Body of pancreas (tissue), 4 donors: Measurements from ENCODE around the gene SWI5.

Experiments
- POLR2A ChIP-seq, 3 donors: fragments of 450-650 bp; IDR thresholded peaks; one replicate each; pipeline ENCODE4 v1.6.1; 2016; ENCODE audit warnings: antibody characterized with exemption in 3 of 3, mild to moderate bottlenecking in 2 of 3
- TF ChIP-seq, protein P1 (sequence below), 7 experiments: fragments of 450-650 bp in 4 of 7; fragments of 200-600 bp in 3 of 7; sonication (generic) in 3 of 7; IDR thresholded peaks; one replicate each; pipeline ENCODE4 v1.5.1; 2016 to 2019; ENCODE audit warnings: antibody characterized with exemption in 7 of 7

GRCh38 chr9:128304136-128304970 is 28.3 kb downstream of the SWI5 start:
- TF ChIP-seq, protein P1, sequence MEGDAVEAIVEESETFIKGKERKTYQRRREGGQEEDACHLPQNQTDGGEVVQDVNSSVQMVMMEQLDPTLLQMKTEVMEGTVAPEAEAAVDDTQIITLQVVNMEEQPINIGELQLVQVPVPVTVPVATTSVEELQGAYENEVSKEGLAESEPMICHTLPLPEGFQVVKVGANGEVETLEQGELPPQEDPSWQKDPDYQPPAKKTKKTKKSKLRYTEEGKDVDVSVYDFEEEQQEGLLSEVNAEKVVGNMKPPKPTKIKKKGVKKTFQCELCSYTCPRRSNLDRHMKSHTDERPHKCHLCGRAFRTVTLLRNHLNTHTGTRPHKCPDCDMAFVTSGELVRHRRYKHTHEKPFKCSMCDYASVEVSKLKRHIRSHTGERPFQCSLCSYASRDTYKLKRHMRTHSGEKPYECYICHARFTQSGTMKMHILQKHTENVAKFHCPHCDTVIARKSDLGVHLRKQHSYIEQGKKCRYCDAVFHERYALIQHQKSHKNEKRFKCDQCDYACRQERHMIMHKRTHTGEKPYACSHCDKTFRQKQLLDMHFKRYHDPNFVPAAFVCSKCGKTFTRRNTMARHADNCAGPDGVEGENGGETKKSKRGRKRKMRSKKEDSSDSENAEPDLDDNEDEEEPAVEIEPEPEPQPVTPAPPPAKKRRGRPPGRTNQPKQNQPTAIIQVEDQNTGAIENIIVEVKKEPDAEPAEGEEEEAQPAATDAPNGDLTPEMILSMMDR (IDR thresholded peaks at IDR 0.05): no peak
- TF ChIP-seq POLR2A (IDR thresholded peaks at IDR 0.05): no peak
